IMR-90 (cell line): ENCODE data around the gene WDR54. TPM values are rescaled to one million over a fixed set of nuclear protein-coding genes. Genes with fewer than 3 reads are reported as not detected.

Source experiments
- ATAC-seq: fragments of 200-7000 bp; cut with Tn5 transposase; 2 replicates; pipeline ENCODE4 v1.9.1; 2020; ENCODE audit warnings: low read depth, mild to moderate bottlenecking, moderate library complexity
- BruUV-seq: library from RNA; stranded (reverse); fragments of 400-500 nt; replicated peaks from 2 replicates; lab custom pipeline; 2021; lab: Mats Ljungman, UMichigan
- CTCF ChIA-PET: fragments of 300-600 bp; formaldehyde crosslinking; extraction: SDS; loops from one replicate; lab custom pipeline; 2021; ENCODE audit warnings: antibody characterized with exemption; lab: Yijun Ruan, JAX
- POLR2A ChIA-PET: fragments of 300-600 bp; sonication (Branson Sonifier 250); formaldehyde crosslinking; loops from one replicate; lab custom pipeline; 2022; ENCODE audit warnings: antibody characterized with exemption; ENCODE audit not compliant: unreplicated experiment; lab: Charles Lee
- DNase-seq: peaks from one replicate; pipeline ENCODE4 v3.0.0; 2013
- H2AFZ ChIP-seq: replicated peaks from 2 replicates; pipeline ENCODE3; 2013; ENCODE audit warnings: low read length, mild to moderate bottlenecking; ENCODE audit not compliant: poor library complexity
- H2AK5ac ChIP-seq: 2 replicates; pipeline ENCODE4 v1.6.1; 2013; ENCODE audit warnings: low read depth, low read length, inconsistent platforms
- H2AK9ac ChIP-seq: replicated peaks from 2 replicates; pipeline ENCODE3; 2013; ENCODE audit warnings: mild to moderate bottlenecking, low read depth, low read length, moderate library complexity; ENCODE audit not compliant: poor library complexity
- H2BK120ac ChIP-seq: 2 replicates; pipeline ENCODE4 v1.6.1; 2013; ENCODE audit warnings: low read depth, low read length, inconsistent platforms
- H2BK15ac ChIP-seq: 3 replicates; pipeline ENCODE4 v1.6.1; 2013; ENCODE audit warnings: low read depth, low read length, inconsistent platforms
- H2BK20ac ChIP-seq: 2 replicates; pipeline ENCODE4 v1.6.1; 2013; ENCODE audit warnings: low read depth, mild to moderate bottlenecking, inconsistent platforms, low read length, moderate library complexity
- H2BK5ac ChIP-seq: 2 replicates; pipeline ENCODE4 v1.6.1; 2013; ENCODE audit warnings: mild to moderate bottlenecking, low read depth, low read length, inconsistent platforms; ENCODE audit not compliant: poor library complexity, severe bottlenecking
- H3K14ac ChIP-seq: replicated peaks from 2 replicates; pipeline ENCODE4 v1.6.1; 2013; ENCODE audit warnings: low read depth, low read length, inconsistent platforms
- H3K18ac ChIP-seq: 2 replicates; pipeline ENCODE4 v1.6.1; 2013; ENCODE audit warnings: low read depth, low read length, control low read depth
- H3K23ac ChIP-seq: 2 replicates; pipeline ENCODE4 v1.6.1; 2013; ENCODE audit warnings: low read depth, low read length, inconsistent platforms
- H3K27ac ChIP-seq: 2 replicates; pipeline ENCODE4 v1.5.1; 2013; ENCODE audit warnings: mild to moderate bottlenecking, control low read depth, low read length; ENCODE audit not compliant: insufficient read depth
- H3K27me3 ChIP-seq: 2 replicates; pipeline ENCODE4 v1.6.1; 2013; ENCODE audit warnings: low read length; ENCODE audit not compliant: control insufficient read depth, insufficient read depth
- H3K36me3 ChIP-seq: 2 replicates; pipeline ENCODE4 v1.6.1; 2013; ENCODE audit warnings: low read length, mixed read lengths; ENCODE audit not compliant: control insufficient read depth, insufficient read depth
- H3K4ac ChIP-seq: 2 replicates; pipeline ENCODE4 v1.6.1; 2013; ENCODE audit warnings: low read depth, low read length, inconsistent platforms
- H3K4me1 ChIP-seq: 2 replicates; pipeline ENCODE4 v1.6.1; 2013; ENCODE audit warnings: low read length, mixed read lengths; ENCODE audit not compliant: control insufficient read depth, insufficient read depth
- H3K4me2 ChIP-seq: 2 replicates; pipeline ENCODE4 v1.6.1; 2013; ENCODE audit warnings: low read depth, mild to moderate bottlenecking, control low read depth, low read length, moderate library complexity
- H3K4me3 ChIP-seq: 2 replicates; pipeline ENCODE4 v1.5.1; 2013; ENCODE audit warnings: low read depth, mild to moderate bottlenecking, control low read depth, low read length, moderate library complexity; ENCODE audit not compliant: insufficient read depth
- H3K56ac ChIP-seq: 2 replicates; pipeline ENCODE4 v1.6.1; 2013; ENCODE audit warnings: low read length, inconsistent platforms; ENCODE audit not compliant: insufficient read depth; ENCODE audit errors: extremely low read depth
- H3K79me1 ChIP-seq, 2 experiments: 2 replicates each; pipeline ENCODE4 v1.6.1; 2013; ENCODE audit warnings: low read length in 2 of 2, inconsistent platforms in 1 of 2, low read depth in 1 of 2
- H3K9ac ChIP-seq: 2 replicates; pipeline ENCODE4 v1.6.1; 2013; ENCODE audit warnings: low read depth, low read length, control low read depth
- H3K9me1 ChIP-seq: 2 replicates; pipeline ENCODE4 v1.6.1; 2013; ENCODE audit warnings: low read length, inconsistent platforms; ENCODE audit not compliant: insufficient read depth
- H3K9me3 ChIP-seq: 2 replicates; pipeline ENCODE4 v1.6.1; 2013; ENCODE audit warnings: low read length; ENCODE audit not compliant: control insufficient read depth, insufficient read depth
- H4K20me1 ChIP-seq: 2 replicates; pipeline ENCODE4 v1.6.1; 2013; ENCODE audit warnings: low read length, inconsistent platforms; ENCODE audit not compliant: insufficient read depth
- H4K5ac ChIP-seq: 2 replicates; pipeline ENCODE4 v1.6.1; 2013; ENCODE audit warnings: mild to moderate bottlenecking, low read depth, low read length, control low read depth
- H4K8ac ChIP-seq, 2 experiments: 2 replicates each; pipeline ENCODE4 v1.6.1; 2013; ENCODE audit warnings: low read depth in 2 of 2, low read length in 2 of 2, control low read depth in 1 of 2, inconsistent platforms in 1 of 2
- H4K91ac ChIP-seq: 2 replicates; pipeline ENCODE4 v1.6.1; 2013; ENCODE audit warnings: low read depth, low read length, inconsistent platforms; ENCODE audit not compliant: insufficient read depth
- CEBPB ChIP-seq: IDR thresholded peaks from 2 replicates; pipeline ENCODE4 v1.6.1; 2012; ENCODE audit warnings: low read depth, low read length, improper control_type of control experiment
- RAD21 ChIP-seq: IDR thresholded peaks from 2 replicates; pipeline ENCODE4 v1.6.1; 2012; ENCODE audit warnings: low read length, improper control_type of control experiment
- WGBS, 2 experiments: methylation state at CpG; one replicate each; pipeline versions ENCODE4 v1.1.5 to v1.1.7; 2013; ENCODE audit warnings: missing lambda C conversion rate in 2 of 2; ENCODE audit not compliant: insufficient read length in 1 of 2; ENCODE audit errors: extremely low coverage in 2 of 2; 5-methylcytosine and 5-hydroxymethylcytosine counted together
- dilution Hi-C: fragments of 300-500 bp; cut with HindIII; formaldehyde crosslinking; loops from one replicate; pipeline ENCODE4 v1.14.3; 2018; ENCODE audit warnings: low sequenced_read_pairs; ENCODE audit not compliant: unreplicated experiment
- in situ Hi-C: fragments of 300-500 bp; cut with MboI; formaldehyde crosslinking; loops from 3 replicates; pipeline ENCODE4 v1.14.3; 2019; ENCODE audit warnings: low sequenced_read_pairs, inconsistent platforms, mixed read lengths
- intact Hi-C: fragments of 100-400 bp; cut with micrococcal nuclease; formaldehyde crosslinking; loops from 2 replicates; pipeline ENCODE4 v1.10.0; 2022
- polyA plus RNA-seq, 3 experiments: library from polyadenylated mRNA; depleted of rRNA; stranded (reverse); fragments of >200 nt; gene quantifications; 2 replicates each; pipeline ENCODE4 v1.2.3, GENCODE V29; 2012; ENCODE audit warnings: low replicate concordance in 1 of 3
- total RNA-seq: library from RNA; depleted of rRNA; stranded (reverse); fragments of >200 nt; gene quantifications from 2 replicates; pipeline ENCODE4 v1.2.3, GENCODE V29; 2012

Gene WDR54
- total and polyA plus RNA-seq, 2 of the 4 experiments (the other 2 are of a cell fraction) = 47.9 to 57.2 TPM

GRCh38 chr2:74472086-74472944, 50.8 kb downstream of the WDR54 start, which contains the start of gene MRPL53:
Gene MRPL53 (minus strand): TSS chr2:74472680. CDS start chr2:74472660, 20 bp downstream.
- dilution Hi-C loops (no loop called here), intact Hi-C loops (no loop called here), in situ Hi-C loops (no loop called here)
- Histone ChIP-seq H3K14ac (peak within 1 kb of the TSS; percentile 96), H2AK9ac (peak within 1 kb of the TSS; percentile 87), H3K23ac (peak within 1 kb of the TSS; percentile 97), H3K9me1 (no peaks in the 10 kb centered on the region), H4K8ac (peak within 1 kb of the TSS; percentile 97 to 99), H2AK5ac (peak within 1 kb of the TSS; percentile 90), H2BK120ac (peak within 1 kb of the TSS; percentile 48; the same call in 1 of the 2 replicates), H2BK5ac (peak within 1 kb of the TSS; percentile 89), H2BK20ac (no peak within 1 kb of the TSS), H3K36me3 (peaks cover 20% of the 10 kb centered on the region), H3K4me3 (peak within 1 kb of the TSS; percentile 77), H3K56ac (peak within 1 kb of the TSS; percentile 84), H4K5ac (peak within 1 kb of the TSS; percentile 96), H3K9ac (peak within 1 kb of the TSS; percentile 93), H4K91ac (peak within 1 kb of the TSS; percentile 89), H3K4me1 (peaks cover 4% of the 10 kb centered on the region; the same call in 1 of the 2 replicates), H3K27me3 (no peaks in the 10 kb centered on the region), H3K18ac (peak within 1 kb of the TSS; percentile 62), H2BK15ac (no peak within 1 kb of the TSS), H3K79me1 (peaks cover 3 to 33% of the 10 kb centered on the region in 2 experiments; a peak in 3 of 4 replicates), H2AFZ (peak within 1 kb of the TSS; percentile 92), H3K27ac (peak within 1 kb of the TSS; percentile 91), H3K9me3 (no peaks in the 10 kb centered on the region), H4K20me1 (no peaks in the 10 kb centered on the region), H3K4me2 (peak within 1 kb of the TSS; percentile 89), H3K4ac (peak within 1 kb of the TSS; percentile 95)
- ATAC-seq = peak; percentile 91
- TF ChIP-seq CEBPB (peak; percentile 21; the same call in 1 of the 2 replicates), RAD21 (no peak)
- 3% methylated on average over 34 of the region's 66 CpGs; no CpG with 5 or more reads in 1 of the 2 experiments for WGBS, 2 experiments
- ChIA-PET CTCF (no interaction called here), POLR2A (interaction anchor here (1.1 kb wide), 1 partner anchor 9 kb away, joined by 5 read pairs; no protein-coding TSS in a partner anchor)
- peak; percentile 92 for DNase-seq
- TSS peak; percentile 86 for BruUV-seq
